Progenitor cell of endocrine pancreas (in vitro differentiated cells): ENCODE data around the gene MSI2. TPM values are rescaled to one million over a fixed set of nuclear protein-coding genes. Genes with fewer than 3 reads are reported as not detected.

ENCODE experiments used
- DNase-seq: peaks from one replicate; pipeline ENCODE4 v3.0.0; 2021; ENCODE audit warnings: low spot score; ENCODE audit not compliant: unreplicated experiment
- H3K27ac Mint-ChIP-seq: 2 replicates; pipeline ENCODE4 v1.8.0; 2021; ENCODE audit warnings: mild to moderate bottlenecking, moderate library complexity, mixed read lengths
- H3K27me3 Mint-ChIP-seq: 2 replicates; pipeline ENCODE4 v1.8.0; 2021; ENCODE audit warnings: mixed read lengths
- H3K36me3 Mint-ChIP-seq: 2 replicates; pipeline ENCODE4 v1.8.0; 2022; ENCODE audit warnings: mixed read lengths; ENCODE audit not compliant: insufficient read depth
- H3K4me1 Mint-ChIP-seq: 2 replicates; pipeline ENCODE4 v1.8.0; 2021; ENCODE audit warnings: low read depth, mixed read lengths
- H3K4me3 Mint-ChIP-seq: 2 replicates; pipeline ENCODE4 v1.8.0; 2021; ENCODE audit warnings: low read depth, mild to moderate bottlenecking, moderate library complexity, mixed read lengths
- H3K9me3 Mint-ChIP-seq: 2 replicates; pipeline ENCODE4 v1.8.0; 2021; ENCODE audit warnings: low read depth, mixed read lengths
- CTCF ChIP-seq: fragments of 200-600 bp; sonication (generic); IDR thresholded peaks from one replicate; pipeline ENCODE4 v1.5.0; 2021; ENCODE audit warnings: antibody characterized with exemption, mild to moderate bottlenecking; ENCODE audit not compliant: unreplicated experiment
- total RNA-seq: library from RNA; stranded (reverse); gene quantifications from 2 replicates; pipeline ENCODE4 v1.2.1, GENCODE V29; 2021

The MSI2 gene
- total RNA-seq, 1 donor from 2014 or later, result 164 TPM

- no peak overlapping the region for H3K27ac Mint-ChIP-seq
- H3K9me3 Mint-ChIP-seq, result no peaks in the 10 kb centered on the region
- DNase-seq, result no peak
- no peak overlapping the region for H3K4me3 Mint-ChIP-seq
- peaks cover 12% of the 10 kb centered on the region for H3K36me3 Mint-ChIP-seq
- no peak for TF ChIP-seq CTCF
- peaks cover 30% of the 10 kb centered on the region for H3K4me1 Mint-ChIP-seq
- no peaks in the 10 kb centered on the region for H3K27me3 Mint-ChIP-seq
Measured at GRCh38 chr17:57324060-57324459, 67.7 kb downstream of the MSI2 start.

DNA sequence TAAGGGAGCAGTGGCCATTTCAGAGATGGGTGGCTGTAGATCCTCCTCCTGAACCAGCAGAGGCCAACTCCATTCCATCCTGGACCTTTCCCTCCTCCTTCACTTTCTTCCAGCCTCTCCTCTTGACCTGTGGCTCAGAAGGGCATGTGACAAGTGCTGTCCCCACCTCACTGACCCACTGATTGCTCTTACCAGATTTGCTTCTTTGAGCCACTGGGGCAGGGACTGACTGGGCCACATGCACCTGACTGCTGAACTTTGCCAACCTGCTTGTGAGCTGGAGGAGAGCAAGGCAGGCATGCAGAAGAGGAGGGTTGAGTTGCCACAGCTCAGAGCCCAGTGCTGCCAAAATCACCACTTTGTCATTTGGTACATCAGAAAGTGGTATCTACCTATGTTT is 68.3 kb downstream of the MSI2 start:
- Mint-ChIP-seq H3K9me3 (no peaks in the 10 kb centered on the region), H3K27me3 (no peaks in the 10 kb centered on the region), H3K4me1 (peaks cover 30% of the 10 kb centered on the region), H3K4me3 (no peak overlapping the region), H3K27ac (no peak overlapping the region), H3K36me3 (peaks cover 12% of the 10 kb centered on the region)
- no peak for DNase-seq
- TF ChIP-seq CTCF, result no peak

DNA sequence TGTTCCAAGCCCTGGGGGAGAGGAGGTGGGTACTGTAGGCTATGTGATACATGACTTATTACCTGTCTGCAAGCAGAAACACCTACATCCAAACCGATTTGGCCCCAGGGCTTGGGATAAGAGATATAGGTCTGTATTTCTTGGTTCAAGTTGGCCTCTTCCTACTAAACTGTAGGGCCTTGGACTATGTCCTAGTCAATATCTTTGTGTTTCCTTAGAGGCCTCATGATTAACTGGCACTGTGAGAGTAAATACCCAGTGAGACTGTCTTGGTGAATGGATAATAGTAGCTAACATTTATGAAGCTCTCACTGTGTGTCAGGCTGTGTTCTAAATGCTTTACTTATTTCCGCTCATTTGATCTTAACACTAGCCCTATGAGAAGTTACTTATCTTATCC is 70.0 kb downstream of the MSI2 start:
- TF ChIP-seq CTCF, result no peak
- DNase-seq, result no peak
- Mint-ChIP-seq H3K9me3 (no peaks in the 10 kb centered on the region), H3K27ac (peak overlapping the region; percentile 26), H3K36me3 (peaks cover 14% of the 10 kb centered on the region), H3K27me3 (no peaks in the 10 kb centered on the region), H3K4me1 (peaks cover 30% of the 10 kb centered on the region), H3K4me3 (no peak overlapping the region)

- DNase-seq, result no peak
- H3K4me1 Mint-ChIP-seq, result peaks cover 30% of the 10 kb centered on the region
- H3K36me3 Mint-ChIP-seq, result peaks cover 14% of the 10 kb centered on the region
- peak overlapping the region; percentile 26 for H3K27ac Mint-ChIP-seq
- no peaks in the 10 kb centered on the region for H3K27me3 Mint-ChIP-seq
- no peak for TF ChIP-seq CTCF
- no peaks in the 10 kb centered on the region for H3K9me3 Mint-ChIP-seq
- H3K4me3 Mint-ChIP-seq, result no peak overlapping the region
Measured at GRCh38 chr17:57326764-57327163, 70.4 kb downstream of the MSI2 start.

GRCh38 chr17:57327176-57327970 is 71.0 kb downstream of the MSI2 start:
- Mint-ChIP-seq H3K27ac (no peak overlapping the region), H3K36me3 (peaks cover 14% of the 10 kb centered on the region), H3K27me3 (no peaks in the 10 kb centered on the region), H3K4me1 (peaks cover 30% of the 10 kb centered on the region), H3K4me3 (no peak overlapping the region), H3K9me3 (no peaks in the 10 kb centered on the region)
- no peak for TF ChIP-seq CTCF
- no peak for DNase-seq
